ENCODE measurements around the gene STXBP6.

STXBP6 gene

GRCh38 chr14:25015761-25016160 is 34.2 kb downstream of the STXBP6 start:
- DNase-seq (ENCODE audit: low read depth, low spot score): no peak

GRCh38 chr14:25014440-25014839 is 35.5 kb downstream of the STXBP6 start:
- no peak for DNase-seq (ENCODE audit: low read depth, low spot score)

GRCh38 chr14:25011095-25011494 is 38.9 kb downstream of the STXBP6 start:
- DNase-seq (ENCODE audit: low read depth, low spot score): no peak

- no peak for DNase-seq (ENCODE audit: low read depth, low spot score)
Observed at GRCh38 chr14:25010471-25010870, 39.5 kb downstream of the STXBP6 start.

- no peak for DNase-seq (ENCODE audit: low read depth, low spot score)
Observed at GRCh38 chr14:25009891-25010290, 40.1 kb downstream of the STXBP6 start.

GRCh38 chr14:25007832-25008231 is 42.1 kb downstream of the STXBP6 start:
- DNase-seq (ENCODE audit: low read depth, low spot score): no peak

GRCh38 chr14:25006961-25007795 is 42.8 kb downstream of the STXBP6 start:
- DNase-seq (ENCODE audit: low read depth, low spot score): no peak

- no peak for DNase-seq (ENCODE audit: low read depth, low spot score)
Observed at GRCh38 chr14:25006031-25006430, 43.9 kb downstream of the STXBP6 start.

- no peak for DNase-seq (ENCODE audit: low read depth, low spot score)
Observed at GRCh38 chr14:25004389-25004809, 45.5 kb downstream of the STXBP6 start.

- DNase-seq (ENCODE audit: low read depth, low spot score): no peak
Observed at GRCh38 chr14:25003537-25003936, 46.4 kb downstream of the STXBP6 start.

GRCh38 chr14:25001601-25002000 is 48.3 kb downstream of the STXBP6 start:
- no peak for DNase-seq (ENCODE audit: low read depth, low spot score)

GRCh38 chr14:25001156-25001555 is 48.8 kb downstream of the STXBP6 start:
- no peak for DNase-seq (ENCODE audit: low read depth, low spot score)

- DNase-seq (ENCODE audit: low read depth, low spot score): no peak
Observed at GRCh38 chr14:24999157-24999556, 50.8 kb downstream of the STXBP6 start.

GRCh38 chr14:24996930-24997725 is 52.8 kb downstream of the STXBP6 start:
- DNase-seq (ENCODE audit: low read depth, low spot score): no peak

- DNase-seq (ENCODE audit: low read depth, low spot score): no peak
Observed at GRCh38 chr14:24995016-24995415, 54.9 kb downstream of the STXBP6 start.

GRCh38 chr14:24993631-24994030 is 56.3 kb downstream of the STXBP6 start:
- DNase-seq (ENCODE audit: low read depth, low spot score): no peak

GRCh38 chr14:24992624-24993360 is 57.2 kb downstream of the STXBP6 start:
- no peak for DNase-seq (ENCODE audit: low read depth, low spot score)

GRCh38 chr14:24991821-24992220 is 58.1 kb downstream of the STXBP6 start:
- no peak for DNase-seq (ENCODE audit: low read depth, low spot score)

- no peak for DNase-seq (ENCODE audit: low read depth, low spot score)
Observed at GRCh38 chr14:24991288-24991687, 58.7 kb downstream of the STXBP6 start.

GRCh38 chr14:24990773-24991172 is 59.2 kb downstream of the STXBP6 start:
- no peak for DNase-seq (ENCODE audit: low read depth, low spot score)

GRCh38 chr14:24990050-24990449 is 59.9 kb downstream of the STXBP6 start:
- DNase-seq (ENCODE audit: low read depth, low spot score): no peak

- no peak for DNase-seq (ENCODE audit: low read depth, low spot score)
Observed at GRCh38 chr14:24988760-24989159, 61.2 kb downstream of the STXBP6 start.
